NCI-H446 treated with DMSO at 0.1 percent for 48 hours (cell line): ENCODE results near the gene IL10RA.
"Not testable (repeated sequence)": the region's sequence is repeated elsewhere in the genome, so short reads cannot be mapped to it uniquely, and the experiment has no call there.

Experiments used
- DNase-seq: peaks from one replicate; lab custom pipeline; 2025; lab: John Stamatoyannopoulos, UW

The IL10RA gene

GRCh38 chr11:118007563-118008270 is 21.5 kb downstream of the IL10RA start:
- DNase-seq, result not testable (repeated sequence)

- DNase-seq, result no peak
Observed at GRCh38 chr11:118008271-118008911, 22.2 kb downstream of the IL10RA start.

- no peak for DNase-seq
Observed at GRCh38 chr11:118009864-118010737, 23.9 kb downstream of the IL10RA start.

- DNase-seq, result no peak
Observed at GRCh38 chr11:118010738-118011461, 24.7 kb downstream of the IL10RA start.

GRCh38 chr11:118012083-118012669 is 26.0 kb downstream of the IL10RA start:
- DNase-seq, result no peak

GRCh38 chr11:118014022-118014421 is 27.8 kb downstream of the IL10RA start:
- no peak for DNase-seq

GRCh38 chr11:118015385-118015841 is 29.2 kb downstream of the IL10RA start:
- no peak for DNase-seq

GRCh38 chr11:118016104-118016503 is 29.9 kb downstream of the IL10RA start:
- DNase-seq, result no peak

- no peak for DNase-seq
Observed at GRCh38 chr11:118017111-118017510, 30.9 kb downstream of the IL10RA start.

- no peak for DNase-seq
Observed at GRCh38 chr11:118017631-118018315, 31.6 kb downstream of the IL10RA start.

GRCh38 chr11:118018401-118018800 is 32.2 kb downstream of the IL10RA start:
- no peak for DNase-seq

- DNase-seq, result no peak
Observed at GRCh38 chr11:118021146-118021545, 35.0 kb downstream of the IL10RA start.

- DNase-seq, result no peak
Observed at GRCh38 chr11:118027694-118028093, 41.5 kb downstream of the IL10RA start.

GRCh38 chr11:118028626-118029025 is 42.4 kb downstream of the IL10RA start:
- no peak for DNase-seq

GRCh38 chr11:118033443-118033842 is 47.2 kb downstream of the IL10RA start:
- DNase-seq, result no peak

- DNase-seq, result no peak
Observed at GRCh38 chr11:118042141-118042540, 55.9 kb downstream of the IL10RA start.

- DNase-seq, result no peak
Observed at GRCh38 chr11:118042796-118043195, 56.6 kb downstream of the IL10RA start.

GRCh38 chr11:118045191-118045590 is 59.0 kb downstream of the IL10RA start:
- no peak for DNase-seq

GRCh38 chr11:118046051-118046963 is 60.1 kb downstream of the IL10RA start:
- no peak for DNase-seq
